Putamen (tissue), 1 donor: ENCODE data around the gene RND2.
"Not testable (repeated sequence)": the region's sequence is repeated elsewhere in the genome, so short reads cannot be mapped to it uniquely, and the experiment has no call there.

Source experiments
- DNase-seq: peaks from one replicate; pipeline ENCODE4 v3.0.0-alpha.2; 2016; ENCODE audit warnings: low spot score

The RND2 gene

GRCh38 chr17:43024407-43025289 lies at the start of gene RND2:
Gene RND2, plus strand, starts transcription at chr17:43025231. Its CDS starts 117 bp downstream, at chr17:43025348.
- peak; percentile 93 for DNase-seq

GRCh38 chr17:42975265-42975664 lies 49.8 kb upstream of the RND2 start:
- no peak for DNase-seq

- not testable (repeated sequence) for DNase-seq
Observed at GRCh38 chr17:42975701-42976100, 49.3 kb upstream of the RND2 start.

- DNase-seq = peak; percentile 58
Observed at GRCh38 chr17:42979511-42980273, 45.3 kb upstream of the RND2 start, which contains the start of gene PTGES3L. Gene PTGES3L, minus strand, starts transcription at chr17:42980080. Its CDS starts 27 bp downstream, at chr17:42980053.

- peak; percentile 90 for DNase-seq
Observed at GRCh38 chr17:42980274-42980765, 44.7 kb upstream of the RND2 start, which contains the start of gene RUNDC1. Gene RUNDC1, plus strand, starts transcription at chr17:42980565. Its CDS starts 12 bp downstream, at chr17:42980577.

GRCh38 chr17:42980766-42981397 lies 44.1 kb upstream of the RND2 start:
- peak; percentile 61 for DNase-seq

- DNase-seq = no peak
Observed at GRCh38 chr17:42982266-42982665, 42.8 kb upstream of the RND2 start.

- DNase-seq = no peak
Observed at GRCh38 chr17:42985225-42985624, 39.8 kb upstream of the RND2 start.

- DNase-seq = no peak
Observed at GRCh38 chr17:42989141-42989540, 35.9 kb upstream of the RND2 start.

GRCh38 chr17:42989726-42990652 lies 35.0 kb upstream of the RND2 start:
- no peak for DNase-seq

GRCh38 chr17:42991471-42991870 lies 33.6 kb upstream of the RND2 start:
- no peak for DNase-seq

GRCh38 chr17:42992872-42993271 lies 32.2 kb upstream of the RND2 start:
- DNase-seq = no peak

GRCh38 chr17:42993913-42994312 lies 31.1 kb upstream of the RND2 start:
- DNase-seq = not testable (repeated sequence)

GRCh38 chr17:42997390-42997983 lies 27.5 kb upstream of the RND2 start:
- no peak for DNase-seq

- peak; percentile 100 for DNase-seq
Observed at GRCh38 chr17:42997984-42998938, 26.8 kb upstream of the RND2 start, which contains the start of gene RPL27. Gene RPL27, plus strand, starts transcription at chr17:42998419. Its CDS starts 332 bp downstream, at chr17:42998751.

GRCh38 chr17:42999003-42999525 lies 26.0 kb upstream of the RND2 start:
- no peak for DNase-seq

GRCh38 chr17:43000894-43001293 lies 24.1 kb upstream of the RND2 start:
- not testable (repeated sequence) for DNase-seq

GRCh38 chr17:43003542-43004172 lies 21.4 kb upstream of the RND2 start:
- no peak for DNase-seq
